ENCODE data around the gene SEC23A.

GRCh38 chr14:39087493-39087892, 15.5 kb downstream of the SEC23A start:
- TF ChIP-seq, protein P1, sequence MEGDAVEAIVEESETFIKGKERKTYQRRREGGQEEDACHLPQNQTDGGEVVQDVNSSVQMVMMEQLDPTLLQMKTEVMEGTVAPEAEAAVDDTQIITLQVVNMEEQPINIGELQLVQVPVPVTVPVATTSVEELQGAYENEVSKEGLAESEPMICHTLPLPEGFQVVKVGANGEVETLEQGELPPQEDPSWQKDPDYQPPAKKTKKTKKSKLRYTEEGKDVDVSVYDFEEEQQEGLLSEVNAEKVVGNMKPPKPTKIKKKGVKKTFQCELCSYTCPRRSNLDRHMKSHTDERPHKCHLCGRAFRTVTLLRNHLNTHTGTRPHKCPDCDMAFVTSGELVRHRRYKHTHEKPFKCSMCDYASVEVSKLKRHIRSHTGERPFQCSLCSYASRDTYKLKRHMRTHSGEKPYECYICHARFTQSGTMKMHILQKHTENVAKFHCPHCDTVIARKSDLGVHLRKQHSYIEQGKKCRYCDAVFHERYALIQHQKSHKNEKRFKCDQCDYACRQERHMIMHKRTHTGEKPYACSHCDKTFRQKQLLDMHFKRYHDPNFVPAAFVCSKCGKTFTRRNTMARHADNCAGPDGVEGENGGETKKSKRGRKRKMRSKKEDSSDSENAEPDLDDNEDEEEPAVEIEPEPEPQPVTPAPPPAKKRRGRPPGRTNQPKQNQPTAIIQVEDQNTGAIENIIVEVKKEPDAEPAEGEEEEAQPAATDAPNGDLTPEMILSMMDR (IDR thresholded peaks at IDR 0.05): no peak
- no peak for TF ChIP-seq POLR2A (IDR thresholded peaks at IDR 0.05)

Measured in lower leg skin (tissue), 3 donors.